GM18502 (cell line): ENCODE results near the gene OXNAD1.

Source experiments
- ATAC-seq: cut with Tn5 transposase; IDR thresholded peaks from one replicate; pipeline ENCODE4 v1.9.1; 2021; ENCODE audit warnings: mild to moderate bottlenecking; ENCODE audit not compliant: unreplicated experiment, poor library complexity

The OXNAD1 gene

GRCh38 chr3:16272588-16272987 lies 7.6 kb downstream of the OXNAD1 start:
- ATAC-seq, result no peak

- no peak for ATAC-seq
Observed at GRCh38 chr3:16273867-16274266, 8.9 kb downstream of the OXNAD1 start.

- no peak for ATAC-seq
Observed at GRCh38 chr3:16277471-16277870, 12.5 kb downstream of the OXNAD1 start.

- ATAC-seq, result no peak
Observed at GRCh38 chr3:16279010-16279801, 14.2 kb downstream of the OXNAD1 start.

GRCh38 chr3:16280671-16281070 lies 15.7 kb downstream of the OXNAD1 start:
- no peak for ATAC-seq

GRCh38 chr3:16284633-16285032 lies 19.6 kb downstream of the OXNAD1 start:
- ATAC-seq, result no peak

DNA sequence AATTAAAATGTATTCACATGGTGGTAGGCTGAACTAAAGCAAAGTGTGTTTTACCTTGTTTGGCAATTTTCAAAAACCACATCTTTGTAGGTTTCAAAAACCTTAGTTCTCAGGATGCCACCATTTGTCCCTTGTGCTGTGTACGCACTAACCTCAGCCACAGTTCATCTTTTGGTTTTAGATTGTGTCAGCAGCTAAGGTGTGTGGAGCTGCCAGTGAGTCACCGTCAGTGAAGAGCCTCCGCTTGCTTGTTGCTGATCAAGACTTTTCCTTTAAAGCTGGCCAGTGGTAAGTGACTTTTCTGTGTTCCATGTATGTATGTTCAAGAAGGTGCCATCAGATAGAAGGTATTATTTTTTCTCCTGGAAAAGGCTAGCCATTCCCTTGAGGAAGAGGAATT lies 21.1 kb downstream of the OXNAD1 start:
- ATAC-seq, result peak; percentile 89

GRCh38 chr3:16286751-16287543 lies 21.9 kb downstream of the OXNAD1 start:
- peak; percentile 29 for ATAC-seq

- no peak for ATAC-seq
Observed at GRCh38 chr3:16288664-16289063, 23.7 kb downstream of the OXNAD1 start.

GRCh38 chr3:16289144-16289889 lies 24.3 kb downstream of the OXNAD1 start:
- no peak for ATAC-seq

DNA sequence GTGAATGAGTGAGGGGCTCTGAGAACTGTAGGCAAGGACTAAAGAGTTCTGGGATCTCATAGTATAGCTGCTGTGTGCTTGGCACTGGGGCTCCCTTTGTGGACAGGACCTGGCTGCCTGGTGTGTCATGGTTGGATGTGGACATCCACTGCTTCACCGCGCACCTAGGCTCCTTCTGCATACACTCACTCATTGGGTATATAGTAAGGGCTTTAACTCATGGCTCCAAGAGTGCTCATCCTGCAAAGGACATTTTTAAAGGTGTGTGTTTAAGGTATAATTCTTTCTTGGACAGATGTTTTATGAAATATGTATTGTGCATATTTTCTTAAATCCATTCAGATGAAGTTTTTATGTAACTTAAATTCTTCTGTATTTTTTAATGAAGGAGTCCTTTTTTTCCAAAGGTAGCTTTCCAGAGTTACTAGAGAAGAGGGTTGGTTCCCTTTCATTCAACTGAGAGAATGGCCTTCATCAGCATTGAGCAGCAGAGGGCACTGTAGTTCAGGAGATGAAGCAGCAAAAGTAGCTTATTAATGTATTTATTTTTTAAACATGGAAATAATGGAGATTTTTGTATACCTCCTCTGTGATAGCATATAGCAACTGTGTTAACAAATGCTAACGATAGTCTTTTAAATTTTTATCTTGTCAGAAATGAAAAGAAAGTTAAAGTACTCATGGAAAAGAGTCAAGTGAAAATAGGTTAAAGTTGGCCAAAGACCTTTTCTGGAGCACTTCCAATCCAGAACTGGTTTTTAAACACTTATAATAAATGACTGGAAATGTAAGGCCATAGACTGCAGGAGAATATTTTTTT lies 25.2 kb downstream of the OXNAD1 start:
- ATAC-seq, result no peak

- ATAC-seq, result no peak
Observed at GRCh38 chr3:16290827-16291196, 25.8 kb downstream of the OXNAD1 start.

GRCh38 chr3:16294844-16295243 lies 29.8 kb downstream of the OXNAD1 start:
- ATAC-seq, result no peak

GRCh38 chr3:16295298-16295890 lies 30.4 kb downstream of the OXNAD1 start:
- ATAC-seq, result no peak

DNA sequence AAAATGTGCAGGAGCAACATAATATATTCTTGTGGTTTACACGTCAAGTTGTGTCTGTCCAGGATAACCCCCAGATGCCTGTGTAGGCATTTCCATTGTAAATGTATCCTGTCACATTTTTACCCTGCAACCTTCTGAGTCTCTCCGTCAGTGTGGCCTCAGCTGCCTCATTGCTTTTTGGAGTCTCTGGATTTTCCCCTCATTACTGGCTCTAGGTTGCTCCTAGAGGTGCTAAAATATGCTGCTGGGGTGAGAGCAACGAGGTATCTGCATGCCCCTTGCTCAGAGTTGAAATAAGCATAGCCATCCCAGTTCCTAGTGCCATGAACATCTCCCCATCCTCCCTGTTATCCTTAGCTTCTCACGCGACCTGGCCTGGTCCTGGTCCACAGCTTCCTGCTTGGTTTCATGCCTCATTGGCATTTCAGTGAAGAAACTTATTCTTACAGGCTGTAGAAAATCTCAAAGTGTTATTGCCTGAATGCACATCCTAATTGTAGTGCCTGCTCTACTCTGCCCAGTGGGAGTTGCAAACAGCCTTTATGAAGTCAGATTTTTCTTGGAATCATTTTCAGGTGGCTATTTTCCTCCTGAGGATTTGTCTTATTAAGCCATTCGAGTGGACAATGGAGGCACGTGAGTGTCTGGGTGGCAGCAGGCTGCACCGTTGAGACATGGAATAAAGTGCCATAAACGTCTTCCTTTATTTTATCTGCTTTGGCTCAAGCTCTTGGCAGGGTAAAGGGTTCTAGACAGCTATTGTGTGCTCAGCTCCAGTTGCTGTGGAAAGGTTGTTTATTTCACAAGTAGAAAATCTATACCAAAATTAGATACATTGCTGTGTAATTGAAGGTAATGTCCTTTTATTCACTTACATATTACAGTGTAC lies 33.2 kb downstream of the OXNAD1 start:
- no peak for ATAC-seq

DNA sequence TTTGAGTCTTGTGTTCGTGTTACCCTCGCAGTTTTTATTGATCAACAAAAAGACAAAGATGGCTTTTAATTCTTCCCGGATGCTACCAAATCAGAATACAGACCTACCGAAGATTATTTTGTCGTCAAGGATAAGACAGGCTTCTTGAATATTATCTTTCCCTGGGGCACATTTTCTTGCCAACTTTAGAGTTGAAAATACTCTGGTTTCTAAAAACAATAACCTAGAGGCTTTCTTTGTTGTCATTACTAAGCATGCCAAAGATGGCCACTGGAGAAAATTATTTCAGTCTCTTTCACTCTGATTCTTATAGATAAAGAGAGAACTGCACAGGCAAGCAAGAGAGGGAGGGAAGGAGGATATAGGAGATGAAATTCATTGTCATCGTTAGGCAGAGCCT lies 33.9 kb downstream of the OXNAD1 start:
- ATAC-seq, result no peak

GRCh38 chr3:16299746-16300145 lies 34.7 kb downstream of the OXNAD1 start:
- ATAC-seq, result no peak

- ATAC-seq, result peak; percentile 52
Observed at GRCh38 chr3:16300307-16300706, 35.3 kb downstream of the OXNAD1 start.

GRCh38 chr3:16300881-16301359 lies 35.9 kb downstream of the OXNAD1 start:
- peak; percentile 78 for ATAC-seq
